Ishikawa (cell line): ENCODE results near the gene PKLR.

Experiments used
- CEBPB ChIP-seq: IDR thresholded peaks from 2 replicates; pipeline ENCODE4 v1.6.1; 2012
- EP300 ChIP-seq: IDR thresholded peaks from 2 replicates; pipeline ENCODE4 v1.6.1; 2012; ENCODE audit warnings: borderline replicate concordance
- RAD21 ChIP-seq: IDR thresholded peaks from 2 replicates; pipeline ENCODE4 v1.6.1; 2012; ENCODE audit warnings: low read depth
- TCF12 ChIP-seq: IDR thresholded peaks from 2 replicates; pipeline ENCODE4 v1.6.1; 2012; ENCODE audit warnings: low read depth
- YY1 ChIP-seq: IDR thresholded peaks from 2 replicates; pipeline ENCODE4 v1.6.1; 2012; ENCODE audit warnings: low read depth
- TF ChIP-seq, protein P1 (sequence below): IDR thresholded peaks from 2 replicates; pipeline ENCODE4 v1.6.1; 2012; ENCODE audit warnings: low read depth, mild to moderate bottlenecking

DNA sequence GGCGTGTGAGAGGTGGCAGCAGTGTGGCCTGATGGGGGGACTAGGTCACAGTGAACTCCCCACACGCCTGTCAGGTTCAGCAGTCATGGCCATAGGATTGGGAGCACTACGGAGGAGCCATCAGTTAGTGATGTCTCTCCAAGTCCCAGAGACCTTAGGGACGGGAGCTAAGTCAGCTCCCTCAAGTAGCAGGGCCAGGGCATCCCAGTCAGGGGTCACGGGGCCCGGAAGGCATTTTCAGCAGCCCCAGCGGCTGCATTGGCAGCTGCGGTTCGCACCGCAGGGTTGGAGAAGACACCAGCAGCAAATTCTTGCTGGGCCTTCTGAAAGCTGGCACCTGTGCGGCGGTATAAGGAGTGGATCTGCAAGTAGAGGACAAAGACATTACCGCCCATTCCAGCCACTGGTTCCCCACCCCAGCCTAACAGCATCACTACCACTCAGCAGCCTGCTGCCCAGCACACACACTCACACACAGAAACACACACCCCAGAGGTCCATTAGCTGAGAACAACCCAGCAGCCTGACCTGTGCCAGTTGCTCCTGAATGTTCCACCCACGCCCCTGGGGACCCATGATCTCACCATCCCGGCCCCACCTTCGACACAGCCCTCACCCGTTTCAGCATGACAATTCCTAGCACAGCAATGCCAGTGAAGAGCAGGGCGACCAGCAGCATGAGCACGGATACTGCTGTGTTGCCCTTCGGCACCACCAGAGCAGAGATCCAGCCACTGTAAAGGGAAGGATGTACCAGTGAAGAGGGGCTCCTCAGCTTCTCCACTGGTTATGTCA, 45.0 kb downstream of the PKLR start:
- TF ChIP-seq TCF12 = no peak
- TF ChIP-seq YY1 = no peak
- TF ChIP-seq CEBPB = no peak
- no peak for TF ChIP-seq RAD21
- TF ChIP-seq EP300 = no peak
- TF ChIP-seq, protein P1, sequence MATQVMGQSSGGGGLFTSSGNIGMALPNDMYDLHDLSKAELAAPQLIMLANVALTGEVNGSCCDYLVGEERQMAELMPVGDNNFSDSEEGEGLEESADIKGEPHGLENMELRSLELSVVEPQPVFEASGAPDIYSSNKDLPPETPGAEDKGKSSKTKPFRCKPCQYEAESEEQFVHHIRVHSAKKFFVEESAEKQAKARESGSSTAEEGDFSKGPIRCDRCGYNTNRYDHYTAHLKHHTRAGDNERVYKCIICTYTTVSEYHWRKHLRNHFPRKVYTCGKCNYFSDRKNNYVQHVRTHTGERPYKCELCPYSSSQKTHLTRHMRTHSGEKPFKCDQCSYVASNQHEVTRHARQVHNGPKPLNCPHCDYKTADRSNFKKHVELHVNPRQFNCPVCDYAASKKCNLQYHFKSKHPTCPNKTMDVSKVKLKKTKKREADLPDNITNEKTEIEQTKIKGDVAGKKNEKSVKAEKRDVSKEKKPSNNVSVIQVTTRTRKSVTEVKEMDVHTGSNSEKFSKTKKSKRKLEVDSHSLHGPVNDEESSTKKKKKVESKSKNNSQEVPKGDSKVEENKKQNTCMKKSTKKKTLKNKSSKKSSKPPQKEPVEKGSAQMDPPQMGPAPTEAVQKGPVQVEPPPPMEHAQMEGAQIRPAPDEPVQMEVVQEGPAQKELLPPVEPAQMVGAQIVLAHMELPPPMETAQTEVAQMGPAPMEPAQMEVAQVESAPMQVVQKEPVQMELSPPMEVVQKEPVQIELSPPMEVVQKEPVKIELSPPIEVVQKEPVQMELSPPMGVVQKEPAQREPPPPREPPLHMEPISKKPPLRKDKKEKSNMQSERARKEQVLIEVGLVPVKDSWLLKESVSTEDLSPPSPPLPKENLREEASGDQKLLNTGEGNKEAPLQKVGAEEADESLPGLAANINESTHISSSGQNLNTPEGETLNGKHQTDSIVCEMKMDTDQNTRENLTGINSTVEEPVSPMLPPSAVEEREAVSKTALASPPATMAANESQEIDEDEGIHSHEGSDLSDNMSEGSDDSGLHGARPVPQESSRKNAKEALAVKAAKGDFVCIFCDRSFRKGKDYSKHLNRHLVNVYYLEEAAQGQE = no peak
